NT2/D1 (cell line): Measurements from ENCODE around the gene EPN2.
"Not testable (repeated sequence)": the region's sequence is repeated elsewhere in the genome, so short reads cannot be mapped to it uniquely, and the experiment has no call there.

Source experiments
- SUZ12 ChIP-seq: IDR thresholded peaks from 2 replicates; pipeline ENCODE4 v1.6.1; 2011; ENCODE audit not compliant: insufficient read length, insufficient read depth; ENCODE audit errors: extremely low read depth
- YY1 ChIP-seq: IDR thresholded peaks from 2 replicates; pipeline ENCODE4 v1.6.1; 2011; ENCODE audit not compliant: insufficient read length, insufficient read depth
- ZNF274 ChIP-seq: IDR thresholded peaks from 2 replicates; pipeline ENCODE4 v1.6.1; 2011; ENCODE audit warnings: mild to moderate bottlenecking, low read depth, low read length

DNA sequence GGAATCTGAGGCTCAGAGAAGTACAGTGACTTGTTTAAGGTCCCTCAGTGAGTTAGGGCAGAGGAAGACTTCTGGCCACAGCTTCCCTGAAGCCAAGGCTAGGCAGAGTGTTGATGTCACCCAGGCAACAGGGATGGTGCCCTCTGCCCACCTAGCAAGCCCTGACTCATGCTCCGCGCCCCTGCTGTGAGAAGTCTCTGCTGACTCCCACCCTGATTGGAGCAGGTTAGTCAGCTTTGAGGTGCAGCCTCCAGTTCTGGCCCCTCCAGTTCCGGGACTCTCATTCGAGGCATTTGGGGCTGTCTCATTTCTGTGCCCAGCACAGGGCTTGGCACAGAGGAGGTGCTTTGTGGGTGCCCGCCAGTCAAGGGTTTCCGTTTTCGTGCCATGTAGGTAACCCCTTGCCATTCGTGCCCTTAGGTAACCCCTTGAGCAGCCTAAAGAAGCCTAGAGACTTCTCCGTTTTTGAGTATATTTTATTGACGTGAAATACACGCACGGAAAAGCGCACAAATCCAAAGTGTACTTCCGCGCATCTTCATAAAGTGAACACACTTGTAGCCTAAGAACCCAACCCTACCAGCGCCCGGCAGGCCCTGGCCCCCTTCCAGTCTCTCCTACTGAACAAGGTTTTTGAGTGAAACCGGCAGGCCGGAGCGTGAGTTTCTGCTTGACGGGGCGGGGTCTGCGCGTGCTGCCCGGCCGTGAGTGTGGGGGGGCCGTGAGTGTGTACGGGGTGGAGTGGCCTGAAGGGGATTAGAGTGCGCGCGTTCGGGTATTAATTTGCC lies 621 bp upstream of the EPN2 start:
- TF ChIP-seq SUZ12, ZNF274, YY1: not testable (repeated sequence)
